Measurements from ENCODE around the gene ALX4.

Gene ALX4

GRCh38 chr11:44309478-44310205 lies at the start of gene ALX4:
Gene ALX4, minus strand, starts transcription at chr11:44310139. Its CDS starts 77 bp downstream, at chr11:44310062.
- TF ChIP-seq CTCF (IDR thresholded peaks at IDR 0.05): no peak
- Histone ChIP-seq H3K27me3 (peaks cover 100% of the 10 kb centered on the region), H3K36me3 (no peaks in the 10 kb centered on the region), H3K4me1 (ENCODE audit: control insufficient read depth in 1 of 2, insufficient read depth in 1 of 2, low read depth in 1 of 2, low read length in 1 of 2) (peaks cover 18 to 30% of the 10 kb centered on the region in 2 experiments), H3K4me3 (ENCODE audit: low read depth in 1 of 2, low read length in 1 of 2) (no peak within 1 kb of the TSS), H3K9me3 (no peaks in the 10 kb centered on the region), H3K27ac (no peak within 1 kb of the TSS)

DNA sequence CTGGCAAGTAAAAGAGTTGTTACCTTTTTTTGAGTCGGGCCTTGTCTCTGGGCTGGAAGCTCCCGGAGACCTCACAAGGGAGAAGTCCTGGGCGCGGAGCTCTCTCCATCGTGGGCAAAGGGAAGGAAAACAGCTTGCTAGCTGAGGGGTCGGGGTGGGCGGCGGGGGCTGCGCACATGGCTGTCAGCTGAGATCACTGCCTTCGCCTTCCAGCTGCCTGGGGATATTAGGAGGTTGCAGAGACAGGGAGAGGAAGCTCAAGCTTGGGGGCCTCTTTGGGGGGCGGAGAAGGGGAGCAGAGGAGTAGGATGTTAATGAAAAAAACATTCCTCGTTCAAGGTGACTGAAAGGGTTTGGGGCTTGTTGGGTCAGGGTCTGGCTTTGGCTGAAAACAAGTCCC lies 49.2 kb upstream of the ALX4 start:
- no peak for TF ChIP-seq CTCF (IDR thresholded peaks at IDR 0.05)
- no peaks in the 10 kb centered on the region for H3K9me3 ChIP-seq

DNA sequence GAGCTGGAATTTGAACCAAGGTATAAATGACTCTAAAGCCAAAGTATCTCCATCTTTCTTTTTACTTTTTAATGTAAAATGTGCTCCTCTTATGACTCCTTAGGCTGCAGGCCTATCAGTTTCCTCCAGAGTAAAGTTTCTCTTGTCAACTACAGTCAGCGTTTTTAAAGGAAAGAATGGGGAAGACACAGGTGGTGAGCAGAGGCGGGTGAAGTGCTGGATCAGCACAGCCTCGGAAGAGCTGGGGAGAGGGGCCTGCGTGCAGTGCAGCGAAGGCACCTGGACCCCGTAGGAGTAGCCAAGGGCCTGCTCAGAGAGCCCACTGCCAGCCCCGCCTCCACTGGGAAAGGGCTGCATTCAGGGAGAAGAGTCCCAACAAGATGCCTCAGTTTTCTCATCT lies 48.8 kb upstream of the ALX4 start:
- Histone ChIP-seq H3K27me3 (peaks cover 30% of the 10 kb centered on the region), H3K9me3 (no peaks in the 10 kb centered on the region), H3K4me3 (ENCODE audit: low read depth in 1 of 2, low read length in 1 of 2) (no peak overlapping the region), H3K36me3 (no peaks in the 10 kb centered on the region), H3K27ac (no peak overlapping the region), H3K4me1 (ENCODE audit: control insufficient read depth in 1 of 2, insufficient read depth in 1 of 2, low read depth in 1 of 2, low read length in 1 of 2) (no peaks in the 10 kb centered on the region)
- no peak for TF ChIP-seq CTCF (IDR thresholded peaks at IDR 0.05)

More for the DNA sequence above, 49.2 kb upstream of the ALX4 start:
- no peaks in the 10 kb centered on the region for H3K4me1 ChIP-seq (ENCODE audit: control insufficient read depth in 1 of 2, insufficient read depth in 1 of 2, low read depth in 1 of 2, low read length in 1 of 2)
- H3K4me3 ChIP-seq (ENCODE audit: low read depth in 1 of 2, low read length in 1 of 2): no peak overlapping the region
- peaks cover 35% of the 10 kb centered on the region for H3K27me3 ChIP-seq
- no peak overlapping the region for H3K27ac ChIP-seq
- H3K36me3 ChIP-seq: no peaks in the 10 kb centered on the region

GRCh38 chr11:44357711-44358110 lies 47.8 kb upstream of the ALX4 start:
- Histone ChIP-seq H3K27me3 (peaks cover 25% of the 10 kb centered on the region), H3K4me3 (ENCODE audit: low read depth in 1 of 2, low read length in 1 of 2) (no peak overlapping the region), H3K4me1 (ENCODE audit: control insufficient read depth in 1 of 2, insufficient read depth in 1 of 2, low read depth in 1 of 2, low read length in 1 of 2) (no peaks in the 10 kb centered on the region), H3K9me3 (no peaks in the 10 kb centered on the region), H3K27ac (no peak overlapping the region), H3K36me3 (no peaks in the 10 kb centered on the region)
- no peak for TF ChIP-seq CTCF (IDR thresholded peaks at IDR 0.05)

DNA sequence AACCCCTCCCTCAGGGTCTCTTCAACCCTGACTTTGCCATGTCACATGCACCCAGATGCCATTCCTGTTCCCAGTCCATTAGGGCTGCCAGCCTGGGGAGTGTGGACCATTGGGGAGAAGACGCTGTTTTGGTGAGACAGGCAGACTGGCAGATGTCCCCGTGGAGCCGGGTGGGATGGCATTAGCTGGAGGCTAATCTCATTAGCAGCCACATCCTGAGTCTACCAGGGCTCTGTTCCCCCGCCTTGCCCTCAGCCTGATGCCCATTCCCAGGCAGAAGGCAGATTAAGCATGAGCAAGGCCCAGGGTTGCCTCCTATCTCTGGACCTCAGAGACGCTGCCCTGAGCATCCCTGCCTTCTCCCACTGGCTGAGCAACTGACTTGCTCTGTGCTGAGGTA lies 46.4 kb upstream of the ALX4 start:
- H3K27me3 ChIP-seq: peaks cover 24% of the 10 kb centered on the region
- no peak overlapping the region for H3K27ac ChIP-seq
- no peaks in the 10 kb centered on the region for H3K9me3 ChIP-seq
- no peaks in the 10 kb centered on the region for H3K36me3 ChIP-seq
- TF ChIP-seq CTCF (IDR thresholded peaks at IDR 0.05): no peak
- no peaks in the 10 kb centered on the region for H3K4me1 ChIP-seq (ENCODE audit: control insufficient read depth in 1 of 2, insufficient read depth in 1 of 2, low read depth in 1 of 2, low read length in 1 of 2)
- H3K4me3 ChIP-seq (ENCODE audit: low read depth in 1 of 2, low read length in 1 of 2): no peak overlapping the region
